Fibroblast of pulmonary artery (primary cell): ENCODE measurements around the gene METRNL.
"Not testable (repeated sequence)": the region's sequence is repeated elsewhere in the genome, so short reads cannot be mapped to it uniquely, and the experiment has no call there.

Experiments
- DNase-seq: peaks from one replicate; pipeline ENCODE4 v3.0.0-alpha.2; 2010; ENCODE audit warnings: low read depth
- H3K4me3 ChIP-seq: replicated peaks from 2 replicates; pipeline ENCODE4 v1.5.1; 2011; ENCODE audit warnings: low read depth, mild to moderate bottlenecking, control low read depth, low read length, moderate library complexity
- TF ChIP-seq, protein P1 (sequence below): IDR thresholded peaks from 2 replicates; pipeline ENCODE4 v1.5.1; 2011; ENCODE audit warnings: mild to moderate bottlenecking, control low read depth, low read length, inconsistent platforms; ENCODE audit errors: missing control alignments

Gene METRNL

DNA sequence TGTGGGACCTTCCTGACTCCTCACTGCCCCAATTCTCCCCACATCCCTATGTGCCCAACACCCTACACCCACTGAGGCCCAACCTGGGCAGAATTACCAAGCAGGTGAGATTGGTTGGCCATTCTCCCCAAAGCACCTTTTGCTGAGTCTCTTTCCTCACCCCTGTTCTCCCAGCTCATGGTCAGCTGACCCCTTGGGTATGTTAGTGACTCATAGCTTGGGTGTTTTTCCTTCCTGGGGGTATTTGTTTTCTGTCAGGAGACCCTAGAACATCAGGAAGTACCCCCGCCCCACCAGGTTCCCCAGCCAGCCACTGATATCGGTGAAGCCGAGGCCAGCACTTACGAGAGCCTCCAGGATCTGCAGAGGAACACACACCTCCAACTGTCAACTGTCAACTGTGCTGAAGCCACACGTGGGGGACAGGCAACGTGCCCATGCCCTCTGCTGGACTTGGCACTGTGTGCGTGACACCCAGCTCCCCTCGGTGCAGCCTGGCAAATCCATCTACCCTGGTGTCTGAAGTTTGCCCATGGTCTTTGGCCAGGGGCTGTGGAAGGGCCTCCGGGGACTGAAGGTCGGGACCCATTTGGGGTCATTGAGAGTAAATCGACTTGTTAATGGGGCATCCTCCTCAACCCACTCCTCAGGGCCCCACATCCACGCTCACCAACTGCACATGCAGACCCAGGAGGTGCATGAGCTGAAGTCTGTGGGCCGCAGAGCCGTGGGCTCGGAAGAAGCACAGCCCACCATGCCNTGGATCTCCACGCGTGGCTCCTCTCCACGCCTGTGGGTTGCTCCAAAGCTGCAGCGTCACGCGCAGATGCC is 53.1 kb downstream of the METRNL start:
- no peak overlapping the region for H3K4me3 ChIP-seq
- DNase-seq, result no peak
- TF ChIP-seq, protein P1, sequence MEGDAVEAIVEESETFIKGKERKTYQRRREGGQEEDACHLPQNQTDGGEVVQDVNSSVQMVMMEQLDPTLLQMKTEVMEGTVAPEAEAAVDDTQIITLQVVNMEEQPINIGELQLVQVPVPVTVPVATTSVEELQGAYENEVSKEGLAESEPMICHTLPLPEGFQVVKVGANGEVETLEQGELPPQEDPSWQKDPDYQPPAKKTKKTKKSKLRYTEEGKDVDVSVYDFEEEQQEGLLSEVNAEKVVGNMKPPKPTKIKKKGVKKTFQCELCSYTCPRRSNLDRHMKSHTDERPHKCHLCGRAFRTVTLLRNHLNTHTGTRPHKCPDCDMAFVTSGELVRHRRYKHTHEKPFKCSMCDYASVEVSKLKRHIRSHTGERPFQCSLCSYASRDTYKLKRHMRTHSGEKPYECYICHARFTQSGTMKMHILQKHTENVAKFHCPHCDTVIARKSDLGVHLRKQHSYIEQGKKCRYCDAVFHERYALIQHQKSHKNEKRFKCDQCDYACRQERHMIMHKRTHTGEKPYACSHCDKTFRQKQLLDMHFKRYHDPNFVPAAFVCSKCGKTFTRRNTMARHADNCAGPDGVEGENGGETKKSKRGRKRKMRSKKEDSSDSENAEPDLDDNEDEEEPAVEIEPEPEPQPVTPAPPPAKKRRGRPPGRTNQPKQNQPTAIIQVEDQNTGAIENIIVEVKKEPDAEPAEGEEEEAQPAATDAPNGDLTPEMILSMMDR, result no peak

DNA sequence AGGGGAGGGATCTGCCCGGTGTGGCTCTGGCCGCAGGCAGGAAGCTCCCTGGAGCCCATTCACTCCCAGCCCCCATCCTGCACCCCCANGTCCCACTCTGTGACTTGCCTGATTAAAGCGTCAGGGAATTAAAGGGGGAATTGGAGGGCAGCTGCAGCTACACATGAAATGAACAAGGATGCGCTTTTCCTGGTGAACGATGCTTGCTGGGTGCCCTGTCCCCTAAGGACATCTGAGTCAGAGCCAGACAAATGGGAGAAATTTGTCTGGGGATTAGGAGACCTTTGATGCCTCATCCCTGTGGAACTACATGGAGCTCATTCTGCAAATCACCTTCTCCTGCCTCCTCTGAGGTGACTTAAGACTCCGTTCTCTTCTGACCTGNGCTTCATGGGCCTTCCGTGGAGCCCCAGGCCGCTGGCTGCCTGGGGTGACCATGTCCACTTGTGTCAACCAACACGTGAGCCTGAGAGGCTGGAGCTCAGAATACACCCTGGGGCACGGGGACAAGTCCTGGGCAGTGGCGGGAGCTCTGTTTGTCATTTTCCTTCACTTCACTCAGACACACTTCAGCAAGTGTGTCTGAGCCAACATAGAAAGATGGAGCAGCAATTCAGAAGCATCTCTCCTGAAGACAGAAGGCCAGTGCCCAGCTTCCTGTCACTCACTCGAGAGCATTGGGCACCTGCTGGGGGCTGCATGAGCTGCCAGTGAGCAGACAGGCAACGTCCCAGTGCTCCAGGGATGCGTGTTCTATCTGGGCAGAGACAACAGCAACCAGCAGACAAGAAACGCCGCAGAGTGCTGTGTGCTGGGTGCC is 54.1 kb downstream of the METRNL start:
- DNase-seq, result no peak
- H3K4me3 ChIP-seq, result no peak overlapping the region
- TF ChIP-seq, protein P1, result no peak

DNA sequence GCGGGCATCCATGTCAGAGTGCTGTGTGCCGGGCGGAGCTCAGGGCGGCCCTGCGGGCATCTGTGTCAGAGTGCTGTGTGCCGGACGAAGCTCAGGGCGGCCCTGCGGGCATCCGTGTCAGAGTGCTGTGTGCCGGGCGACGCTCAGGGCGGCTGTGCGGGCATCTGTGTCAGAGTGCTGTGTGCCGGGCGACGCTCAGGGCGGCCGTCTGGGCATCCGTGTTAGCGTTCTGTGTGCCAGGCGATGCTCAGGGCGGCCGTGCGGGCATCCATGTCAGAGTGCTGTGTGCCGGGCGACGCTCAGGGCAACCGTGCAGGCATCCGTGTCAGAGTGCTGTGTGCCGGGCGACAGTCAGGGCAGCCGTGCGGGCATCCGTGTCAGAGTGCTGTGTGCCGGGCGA is 55.0 kb downstream of the METRNL start:
- H3K4me3 ChIP-seq, DNase-seq: not testable (repeated sequence)

DNA sequence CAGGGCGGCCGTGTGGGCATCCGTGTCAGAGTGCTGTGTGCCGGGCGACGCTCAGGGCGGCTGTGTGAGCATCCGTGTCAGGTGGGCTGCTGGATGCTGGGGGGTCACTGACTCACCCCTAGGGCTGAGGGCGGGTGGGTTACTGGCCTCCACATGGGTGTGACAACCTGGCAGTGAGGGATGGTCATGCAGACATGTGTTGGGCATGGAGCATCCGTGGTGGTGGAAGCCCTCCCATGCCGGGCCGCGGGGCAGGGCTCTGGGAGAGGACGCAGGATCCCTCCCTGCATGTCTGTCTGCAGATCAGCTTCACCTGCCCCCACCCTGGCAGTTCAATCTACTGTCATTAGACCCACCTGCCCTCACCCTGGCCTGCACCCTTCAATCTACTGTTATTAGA is 56.3 kb downstream of the METRNL start:
- TF ChIP-seq, protein P1, result no peak
- no peak overlapping the region for H3K4me3 ChIP-seq
- no peak for DNase-seq

DNA sequence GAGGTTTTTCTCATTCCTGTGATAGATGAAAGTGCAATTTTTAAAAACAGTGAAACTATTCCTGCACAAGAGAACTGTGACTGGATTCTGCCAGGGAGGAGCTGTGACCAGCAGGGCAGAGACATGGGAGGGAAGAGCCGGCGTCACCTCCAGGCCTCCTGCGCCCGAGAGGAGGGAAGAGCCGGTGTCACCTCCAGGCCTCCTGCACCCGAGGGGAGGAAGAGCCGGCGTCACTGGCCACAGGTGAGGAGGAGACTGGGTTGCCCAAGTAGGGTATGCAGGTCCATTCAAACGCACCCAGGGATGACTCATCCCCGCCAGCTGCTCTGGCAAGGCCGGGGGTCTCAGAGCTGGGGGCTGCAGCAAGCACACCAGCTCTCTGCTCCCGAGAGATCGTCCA is 56.7 kb downstream of the METRNL start:
- H3K4me3 ChIP-seq, result no peak overlapping the region
- DNase-seq, result no peak
- TF ChIP-seq, protein P1, result no peak

DNA sequence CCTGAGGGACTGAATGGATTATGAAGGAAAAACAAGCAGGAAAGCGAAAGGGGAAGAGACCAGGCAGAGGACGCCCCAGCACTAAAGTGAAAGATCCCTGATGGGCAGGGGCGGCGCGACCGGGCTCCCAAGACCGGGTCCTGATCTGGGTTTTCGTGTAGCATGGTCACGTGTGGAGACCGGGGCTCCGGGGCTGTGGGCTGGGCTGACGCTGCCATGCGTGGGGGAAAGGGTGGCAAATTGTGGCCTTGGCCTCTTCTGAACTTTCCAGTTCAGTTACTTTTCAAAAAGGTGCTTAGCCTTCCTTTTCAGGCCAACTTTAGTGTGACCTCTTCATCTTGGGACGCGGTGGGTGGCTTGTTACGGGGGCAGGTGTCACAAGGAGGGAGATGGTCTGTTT is 57.5 kb downstream of the METRNL start:
- TF ChIP-seq, protein P1, result no peak
- no peak overlapping the region for H3K4me3 ChIP-seq
- no peak for DNase-seq

DNA sequence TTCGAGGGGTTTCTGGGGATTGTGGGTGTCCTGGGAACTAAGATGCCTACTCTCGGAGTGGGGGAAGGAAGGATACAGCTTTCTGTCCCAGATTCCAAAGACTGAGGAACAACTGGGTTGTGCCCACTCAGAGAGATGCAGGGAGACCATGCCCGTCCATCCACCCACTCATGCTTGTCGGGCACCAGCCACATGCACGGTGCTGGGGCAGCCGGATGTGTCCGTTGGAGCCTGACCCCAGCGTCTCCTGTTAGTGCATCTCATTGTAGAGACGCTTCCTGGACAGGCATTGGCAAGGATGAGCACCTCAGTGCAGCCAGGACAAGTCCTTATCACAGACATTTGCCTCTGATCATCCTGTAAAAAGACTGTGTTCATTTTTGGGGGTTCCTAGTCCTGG is 58.1 kb downstream of the METRNL start:
- TF ChIP-seq, protein P1, result no peak
- no peak for DNase-seq
- no peak overlapping the region for H3K4me3 ChIP-seq
